HCEC 1CT (cell line): ENCODE results near the gene ASPRV1.
"Not testable (repeated sequence)": the region's sequence is repeated elsewhere in the genome, so short reads cannot be mapped to it uniquely, and the experiment has no call there.

Experiments
- DNase-seq: peaks from one replicate; pipeline ENCODE4 v3.0.0-alpha.2; 2017

The ASPRV1 gene

GRCh38 chr2:69959425-69959824, 2.0 kb downstream of the ASPRV1 start:
- no peak for DNase-seq

DNA sequence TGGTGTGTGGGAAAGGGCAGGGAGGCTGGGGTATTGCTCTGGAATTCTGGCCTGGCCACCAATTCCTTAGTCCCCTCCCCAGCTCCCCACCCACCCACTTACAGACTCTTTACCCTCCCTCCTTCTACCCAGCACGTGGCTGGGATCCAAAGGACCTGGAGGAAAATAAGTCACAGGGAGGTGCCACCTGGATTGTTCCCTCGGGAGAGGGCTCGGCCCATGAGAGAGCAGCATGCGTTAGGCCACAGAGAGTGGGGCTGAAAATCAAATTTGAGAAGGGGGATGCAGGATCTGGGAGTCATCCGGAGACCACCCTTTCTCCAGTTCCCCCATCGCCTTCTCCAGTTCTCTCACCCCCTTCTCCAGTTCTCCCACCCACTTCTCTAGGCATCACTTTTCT, 3.0 kb downstream of the ASPRV1 start:
- DNase-seq, result no peak

DNA sequence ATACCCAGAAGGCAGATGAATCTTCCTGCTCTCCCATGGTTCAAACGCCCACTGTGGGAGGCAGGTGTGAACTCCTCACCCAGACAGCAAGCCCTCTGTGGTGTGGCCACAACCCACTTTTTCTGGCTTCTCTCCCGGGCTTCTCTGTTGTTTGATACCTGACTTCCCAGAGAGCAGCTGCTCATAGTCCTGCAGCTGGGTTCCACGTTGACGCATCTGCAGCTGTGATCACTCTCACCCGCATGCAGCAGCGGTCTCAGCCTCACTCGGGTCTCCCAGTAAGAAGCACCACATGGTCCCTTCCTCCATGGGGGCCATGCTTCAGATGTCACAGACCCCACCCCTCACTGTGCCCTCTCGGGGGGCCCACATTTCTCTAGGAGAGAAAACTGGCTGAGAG, 3.5 kb downstream of the ASPRV1 start:
- no peak for DNase-seq

DNA sequence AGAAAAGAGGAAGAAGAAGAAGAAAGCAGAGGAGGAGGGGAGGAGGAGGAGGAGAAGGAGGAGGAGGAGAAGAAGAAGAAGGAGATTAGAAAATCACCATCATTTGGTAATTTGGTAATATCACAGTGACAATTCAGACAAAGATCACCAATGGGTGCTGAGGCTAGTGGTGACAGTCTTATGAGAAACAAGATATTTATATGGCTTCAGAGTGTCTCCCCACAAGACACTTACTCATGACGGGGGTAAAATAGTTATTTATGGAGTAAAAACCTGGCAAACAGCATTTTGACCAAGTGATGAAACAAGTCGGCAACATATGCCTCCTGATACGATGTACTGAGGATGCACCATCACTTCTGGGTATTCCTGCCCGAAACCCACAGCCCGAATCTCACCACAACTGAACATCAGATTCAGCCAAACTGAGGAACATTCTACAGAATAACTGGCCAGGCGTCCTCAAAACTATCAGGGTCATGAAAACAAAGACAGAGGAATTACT, 4.9 kb downstream of the ASPRV1 start:
- no peak for DNase-seq

DNA sequence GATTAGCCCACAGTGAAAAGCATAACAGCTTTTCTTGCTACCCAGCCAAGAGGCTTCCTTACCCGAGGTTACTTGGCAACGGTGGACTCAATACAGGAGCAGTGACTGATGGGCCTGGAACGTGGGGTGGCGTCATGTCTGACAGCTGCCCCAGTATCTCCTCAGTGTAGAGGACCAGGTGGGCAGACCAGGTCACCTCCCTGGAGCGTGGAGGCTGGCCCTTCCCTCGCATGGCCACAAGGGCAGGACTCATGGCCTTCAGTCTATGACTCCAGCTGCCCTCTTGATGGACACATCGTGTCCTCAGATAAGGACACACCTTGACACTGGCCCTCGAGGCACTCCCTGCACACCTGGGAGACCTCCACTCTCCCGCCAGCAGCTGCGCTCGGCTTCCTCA, 6.4 kb downstream of the ASPRV1 start:
- DNase-seq, result no peak

- no peak for DNase-seq
These were observed 7.3 kb downstream of the ASPRV1 start for GRCh38 chr2:69954084-69954483.

DNA sequence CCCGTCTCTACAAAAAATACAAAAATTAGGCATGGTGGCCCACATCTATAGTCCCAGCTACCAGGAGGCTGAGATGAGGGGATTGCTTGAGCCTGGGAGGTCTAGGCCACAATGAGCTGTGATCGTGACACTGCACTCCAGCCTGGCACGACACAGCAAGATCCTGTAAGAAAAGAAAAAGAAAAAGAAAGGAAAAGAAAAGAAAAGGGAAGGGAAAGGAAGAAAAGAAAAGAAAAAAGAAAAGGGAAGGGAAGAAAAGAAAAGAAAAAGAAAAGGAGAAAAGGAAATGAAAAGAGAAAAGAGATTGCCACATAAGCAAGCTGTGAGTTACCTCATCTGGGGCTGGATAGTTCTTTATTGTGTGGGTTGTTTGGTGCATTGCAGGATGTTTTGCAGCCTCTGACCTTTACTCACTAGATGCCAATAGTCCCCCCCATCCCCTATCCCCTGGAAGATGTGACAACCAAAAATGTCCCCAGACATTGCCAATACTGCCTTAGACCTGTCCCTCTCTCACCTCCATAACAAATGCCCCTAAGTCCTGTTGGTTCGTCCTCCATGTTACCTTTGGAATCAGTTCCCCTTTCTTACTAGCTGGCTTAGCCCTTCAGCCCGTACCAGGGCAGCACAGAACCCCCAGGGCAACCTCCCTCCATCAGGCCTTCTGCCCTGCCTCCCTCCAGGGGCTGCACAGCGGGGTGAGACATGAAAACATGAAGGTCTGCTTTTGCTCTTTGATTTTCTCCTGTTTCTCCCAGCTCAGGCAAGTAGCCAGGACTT, 8.9 kb downstream of the ASPRV1 start:
- DNase-seq, result no peak

- DNase-seq, result not testable (repeated sequence)
These were observed 10.8 kb downstream of the ASPRV1 start for GRCh38 chr2:69950671-69951070.

DNA sequence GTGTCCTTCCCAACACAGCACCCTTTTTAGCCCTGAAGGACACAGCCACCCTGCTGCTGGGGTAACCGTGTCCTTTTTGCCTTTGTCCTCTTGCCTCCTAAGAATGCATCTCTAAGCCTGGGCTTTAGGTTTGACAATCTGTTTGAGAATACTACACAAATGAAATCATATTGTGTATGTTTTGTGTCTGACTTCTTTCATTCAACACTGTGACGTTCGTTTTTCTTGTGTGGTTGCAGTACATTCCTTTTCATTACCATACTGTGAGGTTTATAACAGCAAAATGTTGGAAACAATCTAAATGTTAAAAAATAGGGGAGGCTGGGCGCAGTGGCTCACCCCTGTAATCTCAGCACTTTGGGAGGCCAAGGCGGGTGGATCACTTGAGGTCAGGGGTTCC, 11.2 kb downstream of the ASPRV1 start:
- no peak for DNase-seq

- DNase-seq, result no peak
These were observed 12.3 kb downstream of the ASPRV1 start for GRCh38 chr2:69948963-69949645.

DNA sequence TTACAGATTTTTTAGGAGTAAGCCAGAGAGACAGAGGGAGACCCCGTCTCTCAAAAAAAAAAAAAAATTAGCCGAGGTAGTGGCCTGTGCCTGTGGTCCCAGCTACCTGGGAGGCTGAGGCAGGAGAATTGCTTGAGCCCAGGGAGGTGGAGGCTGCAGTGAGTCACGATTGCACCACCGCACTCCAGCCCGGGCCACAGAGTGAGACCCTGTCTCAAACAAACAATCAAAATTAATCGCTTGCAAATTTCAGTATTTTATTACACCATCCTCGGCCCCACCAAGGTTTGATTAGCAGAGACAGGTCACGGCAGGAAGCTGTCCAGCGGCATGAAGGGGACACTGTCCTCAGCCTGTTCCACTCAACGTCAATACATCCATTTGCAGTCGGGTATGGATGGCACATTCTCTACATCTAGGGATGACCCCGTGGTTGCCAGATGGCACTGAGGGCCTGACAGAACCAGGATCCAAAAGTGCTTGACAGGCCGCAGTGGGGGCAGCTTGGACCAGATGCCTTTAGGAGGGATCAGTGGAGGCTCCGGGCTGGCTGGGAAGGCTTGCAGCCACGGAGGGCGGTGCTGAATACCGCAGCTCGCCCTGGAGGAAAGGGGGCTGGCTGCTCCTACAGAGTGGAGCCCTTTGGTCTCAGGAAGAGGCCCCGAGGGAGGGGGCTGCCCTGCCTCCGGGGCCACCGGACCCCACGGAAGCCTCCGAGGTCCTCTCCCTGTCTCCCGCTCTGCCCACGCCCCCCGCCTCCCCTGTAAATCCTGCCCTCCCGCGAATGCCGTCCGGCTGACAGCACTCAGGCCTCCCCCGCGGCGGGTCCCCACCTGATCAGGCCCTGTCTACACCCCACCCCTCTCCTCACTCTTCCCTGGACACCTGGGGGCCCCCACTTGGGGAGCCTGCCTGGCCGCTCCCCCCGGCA, 13.1 kb downstream of the ASPRV1 start:
- DNase-seq, result no peak

GRCh38 chr2:69947325-69947931, 14.0 kb downstream of the ASPRV1 start:
- DNase-seq, result no peak

- DNase-seq, result peak; percentile 77
These were observed 14.8 kb downstream of the ASPRV1 start for GRCh38 chr2:69946351-69947324.

DNA sequence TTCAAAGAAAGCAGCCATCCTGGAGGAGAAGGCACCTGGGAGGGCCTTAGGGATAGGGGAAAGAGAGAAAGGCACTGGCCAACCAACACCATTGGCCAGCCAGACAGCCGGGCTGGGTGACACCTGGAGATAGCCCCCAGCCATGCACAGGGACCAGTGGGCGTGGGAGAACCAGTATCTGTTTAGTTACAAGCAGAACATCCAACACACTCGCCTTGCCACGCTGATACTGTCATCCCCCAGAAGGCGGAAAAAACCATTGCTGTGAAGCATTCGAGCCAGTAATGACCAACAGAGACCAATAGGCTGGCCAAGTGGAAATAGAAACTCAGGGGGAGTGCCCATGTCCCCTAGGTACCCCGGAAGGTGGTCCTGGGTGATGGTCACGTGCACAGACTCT, 15.5 kb downstream of the ASPRV1 start:
- no peak for DNase-seq

- no peak for DNase-seq
These were observed 16.0 kb downstream of the ASPRV1 start for GRCh38 chr2:69945441-69945840.

GRCh38 chr2:69944756-69945155, 16.7 kb downstream of the ASPRV1 start:
- no peak for DNase-seq

DNA sequence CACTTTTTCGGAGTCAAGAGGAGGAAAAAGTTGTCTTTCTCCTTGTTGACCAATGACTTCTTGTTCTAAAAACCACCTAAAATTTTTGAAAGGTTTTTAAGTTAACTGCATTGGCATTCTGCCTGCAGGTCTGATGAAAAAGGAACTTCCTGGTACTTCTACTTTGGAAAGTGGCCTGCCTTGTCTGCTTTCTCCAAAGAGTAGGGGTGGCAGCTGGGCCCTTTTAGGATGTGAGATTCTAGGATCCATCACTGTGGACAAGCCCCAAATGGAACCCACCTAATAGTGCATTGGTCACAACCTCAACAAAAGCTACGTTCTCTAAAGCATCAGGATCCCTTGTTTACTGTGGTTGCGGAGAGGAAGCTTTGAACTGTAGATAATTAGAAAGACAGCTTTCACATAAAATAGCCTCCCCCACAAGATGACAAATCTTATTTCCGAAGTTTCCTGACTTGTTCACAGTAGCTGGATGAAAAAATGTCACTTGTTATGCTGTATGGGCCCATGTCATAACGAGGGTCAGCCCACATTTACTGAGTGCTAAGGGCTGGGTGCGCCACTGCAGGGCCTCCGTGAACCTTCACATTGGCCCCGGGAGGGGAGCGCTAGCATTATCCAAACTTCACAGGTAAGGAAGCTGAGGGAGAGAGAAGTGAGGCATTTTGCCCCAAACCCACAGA, 17.4 kb downstream of the ASPRV1 start:
- DNase-seq, result no peak

GRCh38 chr2:69943000-69943842, 18.2 kb downstream of the ASPRV1 start:
- no peak for DNase-seq

- no peak for DNase-seq
These were observed 20.7 kb downstream of the ASPRV1 start for GRCh38 chr2:69940691-69941090.

DNA sequence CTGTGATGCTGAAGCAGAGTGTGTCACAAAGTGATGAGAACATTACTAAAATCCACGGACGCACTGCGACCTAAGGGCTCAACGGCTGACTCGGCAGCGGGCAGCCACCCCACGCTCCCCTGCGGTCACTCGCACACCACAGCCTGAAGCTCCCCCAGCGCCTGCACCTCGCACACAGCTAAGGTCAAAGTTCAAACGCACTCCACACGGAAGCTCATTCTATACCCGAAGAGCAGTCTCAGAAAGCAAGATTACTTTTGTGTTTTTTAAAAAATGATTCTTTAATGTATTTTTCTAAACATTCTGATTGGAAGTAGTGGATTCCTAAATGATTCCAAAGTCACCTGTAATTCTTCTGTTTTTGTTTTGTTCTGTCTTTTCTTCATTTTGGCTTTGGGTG, 21.7 kb downstream of the ASPRV1 start:
- DNase-seq, result no peak
